Peyer's patch (tissue), 4 donors: ENCODE results near the gene ARMC2.

Experiments
- POLR2A ChIP-seq, 2 donors: fragments of 450-650 bp; IDR thresholded peaks; one replicate each; pipeline ENCODE4 v1.5.1; 2017; ENCODE audit warnings: antibody characterized with exemption in 2 of 2, mild to moderate bottlenecking in 2 of 2, moderate library complexity in 2 of 2
- TF ChIP-seq, protein P1 (sequence below), 6 experiments: fragments of 450-650 bp in 4 of 6; fragments of 200-600 bp in 2 of 6; sonication (generic) in 1 of 6; IDR thresholded peaks; one replicate each; pipeline ENCODE4 v1.5.1; 2017 to 2019; ENCODE audit warnings: antibody characterized with exemption in 6 of 6, mild to moderate bottlenecking in 3 of 6, moderate library complexity in 1 of 6

DNA sequence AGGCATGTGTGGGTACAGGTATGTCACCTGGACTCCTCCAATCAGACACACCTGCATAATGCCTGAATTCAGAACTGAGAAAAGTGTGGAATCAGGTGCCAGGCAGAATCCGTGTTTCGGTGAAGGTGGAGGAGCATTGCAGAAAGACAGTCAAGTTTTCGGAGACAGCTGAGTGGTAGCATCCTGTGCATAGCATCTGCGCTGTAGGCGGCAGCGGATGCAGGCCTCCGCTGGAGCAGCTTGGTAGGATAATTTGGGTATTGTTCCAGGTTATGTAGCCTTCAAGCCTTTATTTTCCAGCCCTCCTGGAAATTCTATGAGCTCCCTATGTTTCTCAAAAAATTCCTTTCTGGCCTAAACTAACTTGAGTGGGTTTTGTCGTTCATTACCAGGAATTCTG lies 15.5 kb upstream of the ARMC2 start:
- TF ChIP-seq, protein P1, sequence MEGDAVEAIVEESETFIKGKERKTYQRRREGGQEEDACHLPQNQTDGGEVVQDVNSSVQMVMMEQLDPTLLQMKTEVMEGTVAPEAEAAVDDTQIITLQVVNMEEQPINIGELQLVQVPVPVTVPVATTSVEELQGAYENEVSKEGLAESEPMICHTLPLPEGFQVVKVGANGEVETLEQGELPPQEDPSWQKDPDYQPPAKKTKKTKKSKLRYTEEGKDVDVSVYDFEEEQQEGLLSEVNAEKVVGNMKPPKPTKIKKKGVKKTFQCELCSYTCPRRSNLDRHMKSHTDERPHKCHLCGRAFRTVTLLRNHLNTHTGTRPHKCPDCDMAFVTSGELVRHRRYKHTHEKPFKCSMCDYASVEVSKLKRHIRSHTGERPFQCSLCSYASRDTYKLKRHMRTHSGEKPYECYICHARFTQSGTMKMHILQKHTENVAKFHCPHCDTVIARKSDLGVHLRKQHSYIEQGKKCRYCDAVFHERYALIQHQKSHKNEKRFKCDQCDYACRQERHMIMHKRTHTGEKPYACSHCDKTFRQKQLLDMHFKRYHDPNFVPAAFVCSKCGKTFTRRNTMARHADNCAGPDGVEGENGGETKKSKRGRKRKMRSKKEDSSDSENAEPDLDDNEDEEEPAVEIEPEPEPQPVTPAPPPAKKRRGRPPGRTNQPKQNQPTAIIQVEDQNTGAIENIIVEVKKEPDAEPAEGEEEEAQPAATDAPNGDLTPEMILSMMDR (IDR thresholded peaks at IDR 0.05) = no peak
- TF ChIP-seq POLR2A (IDR thresholded peaks at IDR 0.05) = no peak
